ENCODE results near the gene LPIN3.

The LPIN3 gene

GRCh38 chr20:41320441-41320840 is 20.2 kb upstream of the LPIN3 start:
- no peak for DNase-seq

DNA sequence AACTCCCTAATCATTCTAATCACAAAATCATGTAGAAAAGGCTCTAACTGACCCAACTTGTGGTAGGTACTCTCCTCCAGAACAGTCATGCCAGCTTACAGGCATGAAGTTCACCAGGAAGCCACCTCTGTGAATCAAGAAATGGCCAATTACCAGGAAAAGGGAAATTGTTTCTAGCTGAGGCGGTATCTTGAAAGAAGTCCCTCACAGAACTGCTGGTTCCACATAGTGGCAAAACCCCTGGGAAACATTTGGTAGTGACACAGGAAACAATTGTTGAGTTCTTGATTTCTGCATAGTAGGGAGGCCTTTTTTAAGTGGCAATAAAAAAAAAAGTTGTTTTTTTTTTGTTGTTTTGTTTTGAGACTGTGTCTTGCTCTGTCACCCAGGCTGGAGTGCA is 19.6 kb upstream of the LPIN3 start:
- DNase-seq, result no peak

DNA sequence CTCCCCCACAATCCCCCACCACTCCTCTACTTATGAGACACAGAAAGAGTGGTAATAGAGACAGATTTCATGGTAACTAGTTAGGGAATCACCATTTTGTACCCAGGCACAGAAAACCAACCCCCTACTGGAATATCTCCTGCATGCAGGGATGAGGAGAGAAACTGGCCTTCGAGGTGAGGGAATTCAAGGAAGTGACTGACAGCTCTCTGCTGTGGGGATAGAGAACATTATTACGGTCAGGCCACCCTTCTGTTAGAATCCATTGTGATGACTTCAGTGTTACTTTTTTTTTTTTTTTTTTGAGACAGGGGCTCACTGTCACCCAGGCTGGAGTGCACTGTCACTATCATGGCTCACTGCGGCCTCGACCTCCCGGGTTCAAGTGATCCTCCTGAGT is 13.4 kb upstream of the LPIN3 start:
- no peak for DNase-seq

- DNase-seq, result peak; percentile 98
Observed at GRCh38 chr20:41329435-41330342, 10.9 kb upstream of the LPIN3 start.

GRCh38 chr20:41330343-41330720 is 10.3 kb upstream of the LPIN3 start:
- peak; percentile 78 for DNase-seq

DNA sequence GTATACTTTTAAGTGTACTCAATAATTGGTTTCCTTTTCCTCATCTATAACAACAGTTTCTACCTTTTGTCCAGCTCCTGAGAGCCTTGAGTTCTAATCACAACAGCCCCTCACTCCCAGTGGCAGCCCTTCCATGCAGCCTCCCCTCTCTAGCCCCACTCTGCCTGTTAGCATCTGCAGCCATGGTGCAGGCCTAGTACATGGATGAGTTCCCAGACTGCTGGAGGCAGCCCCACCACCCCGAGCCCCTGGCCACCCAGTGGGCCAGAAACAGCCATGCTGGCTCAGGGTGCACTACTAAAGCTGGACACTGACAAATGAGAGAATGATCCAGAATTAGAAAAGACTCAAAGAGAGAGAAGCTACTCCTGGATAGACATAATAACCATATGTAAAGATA is 9.7 kb upstream of the LPIN3 start:
- DNase-seq, result no peak

GRCh38 chr20:41331731-41332130 is 8.9 kb upstream of the LPIN3 start:
- DNase-seq, result no peak

DNA sequence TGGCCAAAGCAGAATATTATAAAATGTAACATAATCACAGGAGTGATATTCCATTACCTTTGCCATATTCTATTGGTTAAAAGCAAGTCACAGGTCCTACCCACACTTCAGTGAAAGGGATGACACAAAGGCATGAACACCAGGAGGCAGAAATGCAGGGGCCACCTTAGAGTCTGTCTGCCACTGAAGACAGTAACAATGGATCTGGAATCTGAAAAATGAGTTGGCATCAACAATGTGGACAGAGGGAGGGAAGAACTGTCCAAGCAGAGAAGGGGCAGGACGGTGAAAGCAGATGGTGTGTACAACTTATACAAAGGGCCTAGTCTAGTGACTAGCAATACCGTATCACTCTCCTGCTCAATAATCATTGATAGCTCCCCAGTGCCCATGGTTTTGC is 6.6 kb upstream of the LPIN3 start:
- no peak for DNase-seq

- no peak for DNase-seq
Observed at GRCh38 chr20:41334443-41335421, 5.9 kb upstream of the LPIN3 start.

DNA sequence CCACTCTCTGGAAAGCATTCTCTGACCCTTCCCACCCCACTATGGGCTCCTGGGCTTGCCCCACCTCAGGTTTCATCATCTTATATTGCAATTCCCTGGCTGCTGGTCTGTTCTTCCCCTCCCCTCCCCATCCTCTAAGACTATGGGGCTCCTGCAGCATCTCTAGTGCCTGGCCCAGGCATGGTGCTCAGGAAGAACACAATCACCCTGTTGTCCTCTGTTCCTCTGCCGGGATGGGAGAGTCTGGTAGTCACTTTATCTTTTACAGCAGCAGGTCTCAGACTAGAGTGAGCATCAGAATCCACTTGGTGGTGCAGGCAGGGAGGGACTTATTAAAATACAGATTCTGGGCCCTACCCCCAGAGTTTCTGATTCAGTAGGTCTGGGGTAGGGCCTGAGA is 5.0 kb upstream of the LPIN3 start:
- no peak for DNase-seq

- DNase-seq, result no peak
Observed at GRCh38 chr20:41336711-41337492, 3.7 kb upstream of the LPIN3 start.

- peak; percentile 62 for DNase-seq
Observed at GRCh38 chr20:41339957-41340326, 679 bp upstream of the LPIN3 start.

DNA sequence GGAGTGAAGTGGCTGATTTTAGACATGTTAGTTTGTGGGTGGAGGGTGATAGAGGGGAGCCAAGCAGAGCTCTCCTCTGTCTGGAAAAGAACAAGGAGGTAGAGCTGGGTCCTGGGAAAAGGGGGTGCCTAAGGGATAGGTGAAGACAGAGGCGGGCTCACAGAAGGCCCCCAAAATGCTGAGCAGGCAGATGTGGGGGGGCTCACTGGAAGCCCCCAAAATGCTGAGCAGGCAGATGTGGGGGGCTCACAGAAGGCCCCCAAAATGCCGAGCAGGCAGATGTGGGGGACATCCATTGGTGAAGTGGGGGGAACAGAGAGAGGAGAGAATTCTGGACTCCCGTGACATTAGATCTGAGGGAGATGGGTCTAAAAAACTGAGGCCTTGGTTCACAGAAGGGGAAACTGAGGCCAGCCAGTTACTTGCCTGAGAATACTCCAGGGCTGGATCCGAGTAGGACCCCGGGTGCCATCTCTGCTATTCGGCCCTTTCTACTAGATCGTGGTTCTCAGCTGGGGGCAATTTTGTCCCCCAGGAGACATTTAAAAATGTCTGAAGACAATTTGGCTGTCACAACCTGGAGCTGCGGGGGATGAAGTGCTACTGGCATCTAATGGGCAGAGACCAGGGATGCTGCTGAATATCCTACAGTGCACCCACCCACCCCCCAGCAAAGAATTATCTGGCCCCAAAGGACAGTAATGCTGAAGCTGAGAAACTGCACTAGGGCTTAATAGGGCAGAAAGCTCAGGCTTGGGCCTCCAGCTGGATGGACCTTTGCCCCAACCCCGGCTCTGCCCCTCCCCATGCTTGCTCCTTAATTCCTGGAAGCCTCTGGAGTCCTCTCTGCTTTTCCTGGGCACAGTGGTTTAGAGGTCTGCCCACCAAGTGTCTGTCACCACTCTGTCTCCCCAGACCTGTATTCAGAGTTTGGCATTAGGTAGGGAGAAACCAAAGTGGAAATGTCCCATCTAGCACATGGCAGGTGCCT is 2.1 kb downstream of the LPIN3 start:
- no peak for DNase-seq

GRCh38 chr20:41344477-41344876 is 3.9 kb downstream of the LPIN3 start:
- DNase-seq, result no peak

GRCh38 chr20:41344938-41345728 is 4.5 kb downstream of the LPIN3 start:
- no peak for DNase-seq

DNA sequence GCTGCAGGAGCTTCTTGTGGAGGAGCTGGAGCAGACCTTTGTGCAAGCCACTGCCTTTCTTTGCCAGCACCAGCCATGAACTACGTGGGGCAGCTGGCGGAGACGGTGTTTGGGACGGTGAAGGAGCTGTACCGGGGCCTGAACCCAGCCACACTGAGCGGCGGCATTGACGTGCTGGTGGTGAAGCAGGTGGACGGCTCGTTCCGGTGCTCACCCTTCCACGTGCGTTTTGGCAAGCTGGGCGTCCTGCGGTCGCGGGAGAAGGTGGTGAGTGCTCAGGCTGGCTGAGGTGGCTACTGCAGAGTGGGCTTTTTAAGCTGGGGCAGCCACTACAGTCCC is 5.1 kb downstream of the LPIN3 start:
- DNase-seq, result no peak

GRCh38 chr20:41347523-41348429 is 7.2 kb downstream of the LPIN3 start:
- DNase-seq, result no peak

- DNase-seq, result no peak
Observed at GRCh38 chr20:41348430-41349172, 8.0 kb downstream of the LPIN3 start.

DNA sequence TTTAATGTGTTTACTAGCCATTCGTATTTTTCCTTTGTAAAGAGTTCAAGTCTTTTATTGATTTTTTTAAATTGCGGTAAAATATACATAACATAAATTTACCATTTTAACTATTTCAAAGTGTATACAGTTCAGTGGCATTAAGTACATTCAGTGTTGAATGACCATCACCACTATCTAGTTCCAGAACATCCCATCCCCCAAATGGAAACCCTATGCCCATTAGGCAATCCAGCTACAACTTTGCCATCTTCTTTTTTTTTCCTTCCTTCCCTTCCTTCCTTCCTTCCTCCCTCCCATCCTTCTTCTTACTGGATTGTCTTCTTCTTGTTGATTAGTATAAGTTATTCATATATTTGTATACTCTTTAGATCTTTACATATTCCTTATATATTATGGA is 8.6 kb downstream of the LPIN3 start:
- no peak for DNase-seq

All from fibroblast of skin of scalp (primary cell).